GM18870 (cell line): ENCODE results near the gene RAPGEF4.

Experiments used
- ATAC-seq: cut with Tn5 transposase; IDR thresholded peaks from one replicate; pipeline ENCODE4 v1.9.1; 2021; ENCODE audit warnings: moderate library complexity; ENCODE audit not compliant: unreplicated experiment

Gene RAPGEF4

GRCh38 chr2:172962082-172962481, 226.4 kb downstream of the RAPGEF4 start:
- no peak for ATAC-seq

DNA sequence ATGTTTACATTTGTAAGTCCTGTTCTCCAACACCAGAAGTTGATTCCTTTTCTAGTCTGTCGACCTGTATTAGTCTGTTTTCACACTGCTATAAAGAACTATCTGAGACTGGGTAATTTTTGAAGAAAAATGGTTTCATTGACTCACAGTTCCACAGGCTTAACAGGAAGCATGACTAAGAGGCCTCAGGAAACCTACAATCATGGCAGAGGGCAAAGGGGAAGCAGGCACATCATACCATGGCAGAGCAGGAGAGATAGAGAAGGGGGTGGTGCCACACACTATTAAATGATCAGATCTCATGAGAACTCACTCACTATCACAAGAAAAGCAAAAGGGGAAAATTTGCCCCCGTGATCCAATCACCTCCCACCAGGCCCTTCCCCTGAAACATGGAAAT, 227.2 kb downstream of the RAPGEF4 start:
- no peak for ATAC-seq

DNA sequence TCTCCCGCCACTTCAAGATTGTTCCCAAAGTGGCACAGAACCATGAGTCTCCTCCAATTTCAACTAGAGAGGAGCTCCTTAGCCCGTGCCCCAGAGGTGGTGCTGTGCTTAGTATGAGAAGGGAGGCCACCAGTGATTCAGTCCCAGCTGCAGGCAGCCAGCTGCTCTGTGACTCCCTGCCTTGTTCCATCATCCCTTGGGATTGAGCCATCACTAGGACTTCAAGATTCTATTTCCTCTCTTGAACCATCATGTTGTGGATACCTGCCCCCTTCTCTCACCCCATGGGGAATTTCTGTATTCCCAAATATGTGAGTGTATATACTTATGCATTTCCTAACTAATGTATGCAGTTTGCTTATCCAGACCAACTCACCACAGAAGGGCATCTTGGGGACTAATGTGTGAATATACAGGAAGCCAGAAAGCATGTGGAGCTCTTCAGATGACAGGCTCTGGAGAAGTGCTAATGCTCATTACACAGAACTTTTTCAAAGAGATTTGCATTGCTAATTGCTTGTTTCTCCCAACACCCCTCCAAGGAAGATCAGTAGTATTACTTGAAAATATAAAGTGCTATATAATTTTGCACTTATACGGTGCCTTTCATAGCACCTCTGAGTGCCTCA, 229.0 kb downstream of the RAPGEF4 start:
- no peak for ATAC-seq

GRCh38 chr2:172965433-172966212, 230.0 kb downstream of the RAPGEF4 start:
- ATAC-seq, result no peak

DNA sequence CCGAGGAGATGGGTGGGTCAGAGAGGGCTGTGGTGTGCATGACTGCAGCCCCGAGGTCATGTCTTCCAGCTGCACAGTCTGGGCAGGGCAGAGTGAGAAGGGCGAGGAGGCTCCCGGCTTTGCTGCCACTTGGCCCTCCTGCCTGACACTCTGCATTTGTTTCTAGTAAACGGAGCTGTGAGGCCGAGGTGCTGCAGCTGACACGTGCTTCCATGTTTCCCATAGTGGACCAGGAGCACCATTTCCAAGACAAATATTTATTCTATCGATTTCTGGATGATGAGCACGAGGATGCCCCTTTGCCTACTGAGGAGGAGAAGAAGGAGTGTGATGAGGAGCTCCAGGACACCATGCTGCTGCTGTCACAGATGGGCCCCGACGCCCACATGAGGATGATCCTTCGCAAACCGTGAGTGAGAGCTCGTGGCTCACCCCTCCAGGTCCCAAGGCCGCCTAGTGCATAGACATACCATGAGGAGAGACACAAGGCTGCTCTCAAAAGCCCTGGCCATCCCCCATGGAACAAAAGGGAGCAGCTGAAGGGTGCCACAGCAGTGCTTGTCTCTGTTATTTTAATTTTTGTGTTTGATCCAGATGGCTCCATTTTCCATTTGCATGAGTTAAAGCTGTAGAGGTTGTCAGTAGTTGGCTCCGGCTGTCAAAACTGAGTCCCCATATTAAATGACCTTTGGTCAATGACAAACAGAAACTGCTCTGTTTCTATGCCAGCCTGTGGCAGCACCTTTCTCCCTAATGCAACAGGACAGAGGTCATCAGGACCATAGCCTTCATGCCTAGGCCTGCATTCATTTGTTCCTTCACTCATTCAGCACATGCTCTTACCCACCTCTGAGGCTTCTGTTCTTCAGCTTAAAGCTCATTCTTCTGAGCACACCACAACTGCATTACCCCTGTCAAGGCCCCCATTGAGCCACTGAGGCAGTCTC, 231.7 kb downstream of the RAPGEF4 start:
- no peak for ATAC-seq

DNA sequence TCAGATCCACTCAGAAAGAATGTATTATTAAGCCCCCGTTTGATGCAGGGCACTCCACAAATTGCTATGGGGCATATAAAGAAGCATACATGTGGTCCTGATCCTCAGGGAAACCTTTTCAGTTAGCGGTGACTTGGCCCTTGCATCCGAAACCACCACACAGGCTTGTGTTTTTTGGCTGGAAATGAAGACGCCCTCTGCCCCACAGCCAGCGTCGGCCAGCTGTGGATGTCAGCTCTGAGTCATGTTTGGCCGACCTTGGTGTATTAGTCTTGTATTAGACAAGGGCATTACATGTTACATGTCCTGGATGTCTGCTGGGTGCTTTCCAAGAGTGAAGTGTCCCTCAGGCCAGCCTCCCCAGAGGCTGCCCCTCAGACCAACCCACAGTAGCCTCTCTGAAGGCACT, 232.4 kb downstream of the RAPGEF4 start:
- no peak for ATAC-seq

DNA sequence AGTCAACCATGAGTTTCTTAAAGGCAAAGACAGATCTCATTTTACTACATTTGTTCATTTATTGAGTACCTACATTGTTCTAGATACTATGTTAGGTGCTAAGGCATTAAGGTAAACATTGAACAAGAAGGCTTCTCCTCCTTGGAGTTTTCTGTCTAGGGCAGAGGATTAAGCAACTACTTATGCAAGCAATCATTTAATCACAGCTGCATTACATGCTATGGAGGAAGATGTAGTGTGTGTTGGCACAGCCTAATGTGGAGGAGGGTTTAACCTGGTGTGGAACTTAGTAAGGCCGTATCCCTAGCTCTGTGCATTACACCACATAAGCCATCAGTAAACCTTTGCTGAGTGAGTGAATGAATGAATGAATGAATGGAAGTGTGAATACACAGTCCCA, 233.5 kb downstream of the RAPGEF4 start:
- ATAC-seq, result no peak

GRCh38 chr2:172969609-172970008, 234.0 kb downstream of the RAPGEF4 start:
- no peak for ATAC-seq

GRCh38 chr2:172970660-172971059, 235.0 kb downstream of the RAPGEF4 start:
- ATAC-seq, result no peak

DNA sequence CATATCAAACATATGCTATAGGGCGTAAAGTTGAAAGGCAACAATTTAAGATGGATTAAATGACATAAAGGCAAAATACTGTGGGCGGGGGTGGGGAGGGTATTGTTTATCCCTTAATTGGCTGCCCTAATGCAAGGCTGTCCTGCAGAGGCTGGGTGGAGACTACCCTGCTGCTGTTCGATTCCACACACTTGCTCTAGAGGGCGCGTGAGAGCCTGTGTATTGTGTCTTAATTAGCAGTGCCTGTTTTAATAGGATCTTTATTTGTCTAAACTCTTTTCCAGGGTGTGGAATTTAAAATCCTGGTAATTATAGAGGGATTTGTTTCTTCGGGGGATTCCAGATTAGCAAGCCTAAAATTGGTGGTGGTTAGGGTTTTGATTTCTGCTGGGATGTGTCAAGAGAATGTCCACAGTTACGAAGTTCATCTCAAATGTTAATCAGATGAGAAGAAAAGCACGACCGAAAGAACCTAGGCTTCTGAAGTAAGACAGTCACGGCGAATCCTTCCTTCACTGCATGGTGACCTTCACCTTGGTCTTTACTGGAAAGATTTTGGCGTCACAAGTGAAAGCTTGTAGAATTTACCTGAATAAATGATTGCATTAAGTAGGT, 236.5 kb downstream of the RAPGEF4 start:
- ATAC-seq, result no peak

DNA sequence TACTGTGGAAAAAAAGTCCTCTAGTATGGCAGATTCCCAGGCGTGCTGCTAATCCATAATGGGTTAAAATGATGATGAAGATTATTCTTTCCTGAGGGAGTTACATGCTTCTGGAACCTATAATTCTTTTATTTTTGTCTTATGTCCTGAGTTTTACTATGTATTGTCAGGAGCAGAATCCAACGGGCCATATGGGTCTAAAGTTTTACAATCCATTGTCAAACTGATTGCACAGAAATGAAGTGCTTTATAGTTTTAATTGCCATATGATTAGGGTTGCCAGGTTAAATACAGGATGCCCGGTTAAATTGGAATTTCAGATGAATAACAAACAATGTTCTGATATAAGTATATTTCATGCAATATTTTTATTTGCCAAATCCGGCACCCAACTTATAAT, 239.1 kb downstream of the RAPGEF4 start:
- ATAC-seq, result no peak

DNA sequence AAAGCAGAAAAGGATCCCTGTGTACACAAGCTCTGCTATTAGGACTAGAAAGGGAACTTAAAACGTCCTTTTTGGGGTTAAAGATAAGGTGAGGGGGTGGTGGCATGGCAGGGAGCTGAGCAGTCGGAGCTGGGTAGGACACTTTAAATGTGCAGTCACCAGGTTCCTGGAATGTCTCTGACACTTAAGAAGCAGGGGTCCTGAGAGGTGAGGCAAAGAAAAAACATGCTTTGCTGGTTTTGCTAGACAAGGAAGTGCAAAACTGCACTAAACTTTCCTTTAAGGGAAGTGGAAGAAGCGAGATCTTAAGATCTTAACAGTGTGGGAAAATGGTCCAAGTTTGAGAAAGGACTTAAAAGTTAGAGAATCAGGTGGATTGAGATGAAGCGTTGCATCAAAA, 240.5 kb downstream of the RAPGEF4 start:
- no peak for ATAC-seq

DNA sequence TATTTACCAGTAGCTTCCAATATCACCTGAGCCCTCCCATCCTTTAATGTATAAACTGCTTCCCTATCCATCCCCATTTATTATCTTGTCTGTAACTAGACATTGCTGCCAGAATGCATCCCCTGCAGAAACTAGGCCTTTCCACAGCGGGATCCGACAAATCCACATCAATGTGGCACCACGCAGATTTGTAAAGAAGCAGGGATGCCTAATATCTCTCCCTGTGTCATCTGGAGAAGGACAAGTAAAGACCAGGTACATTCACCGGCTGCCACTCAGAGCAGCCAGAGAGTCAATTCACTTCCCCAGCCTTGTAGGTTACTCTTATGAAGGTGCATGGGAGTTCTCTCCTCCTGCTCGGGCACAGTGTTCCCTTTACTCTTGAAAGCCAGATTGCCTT, 241.2 kb downstream of the RAPGEF4 start:
- ATAC-seq, result no peak

DNA sequence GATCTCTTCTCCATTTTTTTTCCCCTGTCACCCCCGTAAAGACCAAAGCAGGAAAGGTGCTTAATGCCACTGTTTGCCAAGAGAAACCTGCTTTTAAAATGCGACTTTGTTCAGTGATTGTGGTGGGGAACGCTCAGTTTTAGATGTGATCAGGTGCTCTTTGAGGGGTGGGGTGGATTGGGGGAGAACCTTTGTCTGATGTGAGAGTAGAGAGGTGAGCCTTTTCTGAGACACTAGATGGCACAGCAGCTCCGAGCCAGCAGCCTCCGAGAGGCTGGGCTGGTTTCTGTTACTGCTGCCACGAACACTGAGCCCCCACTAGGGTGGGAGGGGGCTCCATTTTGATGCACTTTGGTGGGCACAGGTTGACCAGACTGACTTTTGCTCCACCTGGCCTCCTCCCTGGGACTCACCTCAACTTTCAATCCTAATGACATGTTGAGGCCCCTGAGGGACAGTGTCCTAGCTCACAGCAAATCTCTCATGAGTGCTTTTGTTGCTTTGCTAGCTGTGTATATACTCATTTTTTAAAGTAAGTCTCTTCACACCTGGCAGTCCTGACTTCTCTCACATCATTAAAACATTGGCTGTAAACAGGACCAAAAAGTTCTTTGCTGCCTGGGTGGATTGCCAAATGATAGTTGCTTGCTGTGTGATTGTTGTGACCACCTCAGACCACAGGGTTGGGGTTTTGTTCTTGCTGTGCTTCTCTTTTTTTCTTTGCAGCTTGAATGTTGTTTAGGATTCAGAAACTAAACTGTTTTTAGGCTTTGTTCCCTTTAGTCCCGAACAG, 241.8 kb downstream of the RAPGEF4 start:
- ATAC-seq, result no peak

DNA sequence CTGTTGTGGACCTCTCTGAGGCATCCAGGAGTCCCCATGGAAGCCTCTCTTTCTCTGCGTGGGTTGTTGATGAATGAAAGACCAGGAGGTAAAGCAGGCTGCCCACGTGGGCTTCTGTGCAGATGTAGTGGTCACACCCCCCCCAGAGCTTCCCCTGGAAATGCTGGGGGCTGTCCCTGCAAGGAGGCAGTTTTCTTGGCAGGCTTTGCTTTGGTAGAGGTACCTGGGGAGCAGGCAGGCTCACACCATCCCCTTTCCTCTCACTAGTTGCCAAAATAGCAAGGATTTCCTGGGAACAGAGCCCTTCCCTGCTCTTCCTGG, 242.4 kb downstream of the RAPGEF4 start:
- ATAC-seq, result no peak

GRCh38 chr2:172985139-172985892, 249.7 kb downstream of the RAPGEF4 start:
- no peak for ATAC-seq

DNA sequence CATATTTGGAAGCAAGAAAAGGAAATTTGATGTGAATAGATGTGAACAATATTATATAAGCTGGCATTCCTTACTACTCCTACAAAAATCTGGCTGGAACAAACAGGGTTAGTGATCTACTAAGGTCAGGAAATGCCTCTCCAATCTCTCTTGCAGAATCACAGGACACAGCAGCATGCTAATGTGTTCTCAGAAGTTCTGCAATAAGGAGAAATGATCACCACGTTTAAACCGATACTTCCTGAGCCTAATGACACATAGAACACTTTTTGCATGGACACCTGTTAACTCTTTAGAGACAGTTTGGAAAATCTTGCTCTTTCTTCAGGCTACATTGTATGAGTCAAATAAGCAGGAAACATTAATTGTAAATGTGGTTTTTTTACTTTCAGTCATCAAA, 250.4 kb downstream of the RAPGEF4 start:
- ATAC-seq, result no peak

DNA sequence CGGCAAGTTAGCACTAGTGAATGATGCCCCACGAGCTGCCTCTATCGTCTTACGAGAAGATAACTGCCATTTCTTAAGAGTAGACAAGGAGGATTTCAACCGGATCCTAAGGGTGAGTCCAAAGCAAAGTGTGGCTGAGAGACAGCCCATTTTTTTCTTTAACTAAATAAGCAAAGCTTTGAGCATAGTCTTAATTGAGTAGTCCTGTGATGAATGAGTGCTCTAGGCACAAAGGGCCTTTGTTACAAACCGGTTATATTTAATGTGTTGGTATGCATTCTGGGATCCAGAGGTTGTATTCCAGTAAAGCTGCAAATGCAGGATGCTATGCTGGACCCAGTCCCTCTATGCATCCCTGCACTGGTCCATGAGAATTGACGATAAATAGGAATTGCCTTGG, 253.1 kb downstream of the RAPGEF4 start:
- no peak for ATAC-seq

DNA sequence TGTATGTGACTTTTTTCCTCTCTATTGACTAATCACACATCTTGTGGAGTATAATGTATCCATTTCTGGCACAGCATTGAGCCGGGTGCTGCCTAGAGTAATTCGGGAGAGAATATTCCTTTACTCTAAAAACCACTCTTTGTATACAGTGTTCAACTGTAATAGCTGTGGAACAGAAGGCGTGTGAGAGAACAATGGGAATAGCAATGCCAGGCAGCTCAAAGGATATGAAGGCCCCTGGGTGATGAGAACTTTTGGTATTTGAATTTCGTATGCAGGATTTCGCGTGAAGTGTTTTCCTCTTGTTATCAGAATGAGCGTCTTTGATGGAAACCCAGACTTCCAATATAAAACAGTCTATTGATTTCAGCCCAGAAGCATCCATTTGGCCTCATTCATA, 255.4 kb downstream of the RAPGEF4 start:
- ATAC-seq, result no peak

GRCh38 chr2:172993139-172993538, 257.5 kb downstream of the RAPGEF4 start:
- no peak for ATAC-seq
